GM21737 (cell line): ENCODE data around the gene SC5D.

Experiments used
- ATAC-seq: cut with Tn5 transposase; IDR thresholded peaks from one replicate; pipeline ENCODE4 v1.9.1; 2021; ENCODE audit warnings: mild to moderate bottlenecking, moderate library complexity; ENCODE audit not compliant: unreplicated experiment

The SC5D gene

GRCh38 chr11:121291896-121292494, 576 bp upstream of the SC5D start:
- ATAC-seq, result peak; percentile 25

GRCh38 chr11:121293288-121293594, 670 bp downstream of the SC5D start:
- no peak for ATAC-seq

- no peak for ATAC-seq
These were observed 2.9 kb downstream of the SC5D start for GRCh38 chr11:121295246-121296029.

GRCh38 chr11:121297872-121298271, 5.3 kb downstream of the SC5D start:
- ATAC-seq, result no peak

- ATAC-seq, result no peak
These were observed 6.2 kb downstream of the SC5D start for GRCh38 chr11:121298774-121299173.

- no peak for ATAC-seq
These were observed 6.8 kb downstream of the SC5D start for GRCh38 chr11:121299417-121299816.

- no peak for ATAC-seq
These were observed 7.9 kb downstream of the SC5D start for GRCh38 chr11:121300313-121300971.

- ATAC-seq, result no peak
These were observed 8.6 kb downstream of the SC5D start for GRCh38 chr11:121300972-121301699.

GRCh38 chr11:121304759-121305158, 12.2 kb downstream of the SC5D start:
- no peak for ATAC-seq

- no peak for ATAC-seq
These were observed 16.2 kb downstream of the SC5D start for GRCh38 chr11:121308816-121309215.

- peak; percentile 89 for ATAC-seq
These were observed 17.1 kb downstream of the SC5D start for GRCh38 chr11:121309688-121310087.

- no peak for ATAC-seq
These were observed 18.3 kb downstream of the SC5D start for GRCh38 chr11:121310908-121311307.

- no peak for ATAC-seq
These were observed 18.8 kb downstream of the SC5D start for GRCh38 chr11:121311373-121311772.

GRCh38 chr11:121312483-121312882, 19.9 kb downstream of the SC5D start:
- ATAC-seq, result no peak

GRCh38 chr11:121318848-121319834, 26.6 kb downstream of the SC5D start:
- no peak for ATAC-seq

- peak; percentile 80 for ATAC-seq
These were observed 29.2 kb downstream of the SC5D start for GRCh38 chr11:121321614-121322243.

- ATAC-seq, result no peak
These were observed 30.6 kb downstream of the SC5D start for GRCh38 chr11:121323046-121323607.

- no peak for ATAC-seq
These were observed 33.7 kb downstream of the SC5D start for GRCh38 chr11:121326230-121326629.

- no peak for ATAC-seq
These were observed 35.0 kb downstream of the SC5D start for GRCh38 chr11:121327553-121327952.
